ENCODE measurements around the gene WFIKKN1. TPM values are rescaled to one million over a fixed set of nuclear protein-coding genes. Genes with fewer than 3 reads are reported as not detected.

Gene WFIKKN1
- total RNA-seq, 1 donor from 2014 or later = 0.44 TPM

- Mint-ChIP-seq H3K27ac (ENCODE audit: unreplicated experiment) (peak overlapping the region; percentile 91), H3K4me1 (ENCODE audit: unreplicated experiment) (peaks cover 16% of the 10 kb centered on the region), H3K36me3 (ENCODE audit: low read depth, unreplicated experiment) (peaks cover 19% of the 10 kb centered on the region), H3K27me3 (ENCODE audit: unreplicated experiment) (peaks cover 19% of the 10 kb centered on the region), H3K4me3 (ENCODE audit: unreplicated experiment) (peak overlapping the region; percentile 96), H3K9me3 (ENCODE audit: unreplicated experiment) (no peaks in the 10 kb centered on the region)
- no peak for TF ChIP-seq CTCF (IDR thresholded peaks at IDR 0.05; ENCODE audit: unreplicated experiment)
- peak; percentile 41 for DNase-seq (ENCODE audit: low spot score)
These were observed 42.2 kb upstream of the WFIKKN1 start for GRCh38 chr16:588639-588888.

GRCh38 chr16:588889-589657, 41.7 kb upstream of the WFIKKN1 start:
- H3K27ac Mint-ChIP-seq (ENCODE audit: unreplicated experiment) = peak overlapping the region; percentile 99
- no peaks in the 10 kb centered on the region for H3K9me3 Mint-ChIP-seq (ENCODE audit: unreplicated experiment)
- peak; percentile 98 for DNase-seq (ENCODE audit: low spot score)
- peaks cover 21% of the 10 kb centered on the region for H3K36me3 Mint-ChIP-seq (ENCODE audit: low read depth, unreplicated experiment)
- peaks cover 16% of the 10 kb centered on the region for H3K4me1 Mint-ChIP-seq (ENCODE audit: unreplicated experiment)
- H3K27me3 Mint-ChIP-seq (ENCODE audit: unreplicated experiment) = peaks cover 19% of the 10 kb centered on the region
- peak overlapping the region; percentile 96 for H3K4me3 Mint-ChIP-seq (ENCODE audit: unreplicated experiment)
- no peak for TF ChIP-seq CTCF (IDR thresholded peaks at IDR 0.05; ENCODE audit: unreplicated experiment)

GRCh38 chr16:589658-590187, 41.1 kb upstream of the WFIKKN1 start, which contains the start of gene RAB40C:
RAB40C (plus strand) TSS chr16:590066; CDS start chr16:590292, 226 bp downstream.
- Mint-ChIP-seq H3K9me3 (ENCODE audit: unreplicated experiment) (no peaks in the 10 kb centered on the region), H3K27ac (ENCODE audit: unreplicated experiment) (peak within 1 kb of the TSS; percentile 99), H3K36me3 (ENCODE audit: low read depth, unreplicated experiment) (peaks cover 21% of the 10 kb centered on the region), H3K27me3 (ENCODE audit: unreplicated experiment) (peaks cover 21% of the 10 kb centered on the region), H3K4me1 (ENCODE audit: unreplicated experiment) (peaks cover 16% of the 10 kb centered on the region), H3K4me3 (ENCODE audit: unreplicated experiment) (peak within 1 kb of the TSS; percentile 98)
- TF ChIP-seq CTCF (IDR thresholded peaks at IDR 0.05; ENCODE audit: unreplicated experiment) = no peak
- peak; percentile 98 for DNase-seq (ENCODE audit: low spot score)

- Mint-ChIP-seq H3K4me1 (ENCODE audit: unreplicated experiment) (peaks cover 16% of the 10 kb centered on the region), H3K27ac (ENCODE audit: unreplicated experiment) (peak overlapping the region; percentile 89), H3K4me3 (ENCODE audit: unreplicated experiment) (peak overlapping the region; percentile 98), H3K36me3 (ENCODE audit: low read depth, unreplicated experiment) (peaks cover 21% of the 10 kb centered on the region), H3K9me3 (ENCODE audit: unreplicated experiment) (no peaks in the 10 kb centered on the region), H3K27me3 (ENCODE audit: unreplicated experiment) (peaks cover 21% of the 10 kb centered on the region)
- no peak for TF ChIP-seq CTCF (IDR thresholded peaks at IDR 0.05; ENCODE audit: unreplicated experiment)
- DNase-seq (ENCODE audit: low spot score) = peak; percentile 31
These were observed 40.5 kb upstream of the WFIKKN1 start for GRCh38 chr16:590188-590814.

- no peak for DNase-seq (ENCODE audit: low spot score)
- no peaks in the 10 kb centered on the region for H3K9me3 Mint-ChIP-seq (ENCODE audit: unreplicated experiment)
- H3K36me3 Mint-ChIP-seq (ENCODE audit: low read depth, unreplicated experiment) = peaks cover 21% of the 10 kb centered on the region
- H3K4me1 Mint-ChIP-seq (ENCODE audit: unreplicated experiment) = peaks cover 16% of the 10 kb centered on the region
- H3K4me3 Mint-ChIP-seq (ENCODE audit: unreplicated experiment) = peak overlapping the region; percentile 98
- TF ChIP-seq CTCF (IDR thresholded peaks at IDR 0.05; ENCODE audit: unreplicated experiment) = no peak
- peak overlapping the region; percentile 89 for H3K27ac Mint-ChIP-seq (ENCODE audit: unreplicated experiment)
- peaks cover 19% of the 10 kb centered on the region for H3K27me3 Mint-ChIP-seq (ENCODE audit: unreplicated experiment)
These were observed 40.0 kb upstream of the WFIKKN1 start for GRCh38 chr16:590815-591200.

Data from endothelial cell (in vitro differentiated cells).